ENCODE data around the gene CACNA1C. TPM values are rescaled to one million over a fixed set of nuclear protein-coding genes. Genes with fewer than 3 reads are reported as not detected.

CACNA1C gene
- total and polyA plus RNA-seq, 2 of the 4 experiments (the other 2 are of a cell fraction) = 1.6 to 2.6 TPM

DNA sequence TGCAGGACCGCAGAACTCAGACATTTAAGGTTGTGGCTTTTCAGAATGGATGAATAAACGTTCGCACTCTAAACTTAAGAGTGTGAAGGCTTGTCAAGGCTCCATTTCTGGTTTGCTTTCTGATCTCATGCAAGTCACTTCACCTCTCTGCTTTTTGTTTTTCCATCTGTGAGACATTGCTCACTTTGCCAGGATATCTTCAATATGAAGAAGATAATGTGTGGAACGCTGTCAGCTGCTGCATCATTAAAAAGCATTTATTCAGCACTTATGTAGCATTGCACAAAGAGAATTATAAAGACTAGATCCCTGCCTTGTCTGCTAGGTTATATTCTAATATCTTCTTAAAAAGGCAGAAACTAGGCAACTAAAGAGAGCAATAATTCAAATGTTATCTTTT is 172.2 kb downstream of the CACNA1C start:
- Histone ChIP-seq H3K4me1 (ENCODE audit: control insufficient read depth, insufficient read depth, low read length) (peaks cover 9% of the 10 kb centered on the region), H2AK9ac (replicated peaks; ENCODE audit: low read depth, low read length, poor library complexity) (no peak overlapping the region), H3K27ac (ENCODE audit: insufficient read depth, low read length) (no peak overlapping the region), H3K4me2 (ENCODE audit: low read depth, low read length) (no peak overlapping the region), H4K5ac (ENCODE audit: low read depth, low read length) (no peak overlapping the region), H2BK120ac (ENCODE audit: low read depth, low read length) (no peak overlapping the region), H2BK15ac (ENCODE audit: low read depth, low read length) (no peak overlapping the region), H3K9me3 (ENCODE audit: control insufficient read depth, insufficient read depth, low read length) (no peaks in the 10 kb centered on the region), H3K9ac (ENCODE audit: low read depth, low read length) (no peak overlapping the region), H3K79me1 (ENCODE audit: low read depth in 1 of 2, low read length in 2 of 2) (no peaks in the 10 kb centered on the region), H2AK5ac (ENCODE audit: low read depth, low read length) (no peak overlapping the region), H3K56ac (ENCODE audit: extremely low read depth, insufficient read depth, low read length) (no peak overlapping the region), H4K20me1 (ENCODE audit: insufficient read depth, low read length) (no peaks in the 10 kb centered on the region), H2AFZ (replicated peaks; ENCODE audit: low read length, poor library complexity) (no peak overlapping the region), H3K36me3 (ENCODE audit: control insufficient read depth, insufficient read depth, low read length) (no peaks in the 10 kb centered on the region), H3K27me3 (ENCODE audit: control insufficient read depth, insufficient read depth, low read length) (no peaks in the 10 kb centered on the region), H3K4ac (ENCODE audit: low read depth, low read length) (no peak overlapping the region), H2BK5ac (ENCODE audit: low read depth, low read length, poor library complexity, severe bottlenecking) (no peak overlapping the region), H4K8ac (ENCODE audit: low read depth in 2 of 2, low read length in 2 of 2) (no peak overlapping the region), H2BK20ac (ENCODE audit: low read depth, low read length) (no peak overlapping the region), H3K23ac (ENCODE audit: low read depth, low read length) (no peak overlapping the region), H3K18ac (ENCODE audit: low read depth, low read length) (no peak overlapping the region), H3K4me3 (ENCODE audit: insufficient read depth, low read depth, low read length) (no peak overlapping the region), H4K91ac (ENCODE audit: insufficient read depth, low read depth, low read length) (no peak overlapping the region), H3K14ac (replicated peaks; ENCODE audit: low read depth, low read length) (no peak overlapping the region), H3K9me1 (ENCODE audit: insufficient read depth, low read length) (no peaks in the 10 kb centered on the region; the same call in 1 of the 2 replicates)
- dilution Hi-C loops (cut with HindIII; ENCODE audit: low sequenced_read_pairs, unreplicated experiment) = no loop called here
- BruUV-seq (replicated peaks) = no TSS peak
- in situ Hi-C loops (cut with MboI; ENCODE audit: low sequenced_read_pairs) = no loop called here
- WGBS, 2 experiments (ENCODE audit: extremely low coverage in 2 of 2, insufficient read length in 1 of 2) = no CpG with 5 or more reads among the region's 4 CpGs
- ChIA-PET POLR2A (ENCODE audit: unreplicated experiment) (no interaction called here), CTCF (no interaction called here)
- DNase-seq = no peak
- intact Hi-C loops (cut with micrococcal nuclease) = no loop called here
- no peak for TF ChIP-seq POLR2A (IDR thresholded peaks at IDR 0.05; ENCODE audit: low read depth, low read length)
- TF ChIP-seq RFX5 (IDR thresholded peaks at IDR 0.05; ENCODE audit: low read depth, low read length) = no peak
- no peak for TF ChIP-seq BHLHE40 (IDR thresholded peaks at IDR 0.05; ENCODE audit: low read depth, low read length)
- TF ChIP-seq ELK1 (IDR thresholded peaks at IDR 0.05; ENCODE audit: borderline replicate concordance, low read depth, low read length) = no peak
- TF ChIP-seq MAZ (IDR thresholded peaks at IDR 0.05; ENCODE audit: borderline replicate concordance, low read depth, low read length) = no peak
- TF ChIP-seq NFE2L2 (IDR thresholded peaks at IDR 0.05; ENCODE audit: low read depth, low read length) = no peak
- TF ChIP-seq FOS (IDR thresholded peaks at IDR 0.05; ENCODE audit: low read depth, low read length) = no peak
- TF ChIP-seq, protein P1, sequence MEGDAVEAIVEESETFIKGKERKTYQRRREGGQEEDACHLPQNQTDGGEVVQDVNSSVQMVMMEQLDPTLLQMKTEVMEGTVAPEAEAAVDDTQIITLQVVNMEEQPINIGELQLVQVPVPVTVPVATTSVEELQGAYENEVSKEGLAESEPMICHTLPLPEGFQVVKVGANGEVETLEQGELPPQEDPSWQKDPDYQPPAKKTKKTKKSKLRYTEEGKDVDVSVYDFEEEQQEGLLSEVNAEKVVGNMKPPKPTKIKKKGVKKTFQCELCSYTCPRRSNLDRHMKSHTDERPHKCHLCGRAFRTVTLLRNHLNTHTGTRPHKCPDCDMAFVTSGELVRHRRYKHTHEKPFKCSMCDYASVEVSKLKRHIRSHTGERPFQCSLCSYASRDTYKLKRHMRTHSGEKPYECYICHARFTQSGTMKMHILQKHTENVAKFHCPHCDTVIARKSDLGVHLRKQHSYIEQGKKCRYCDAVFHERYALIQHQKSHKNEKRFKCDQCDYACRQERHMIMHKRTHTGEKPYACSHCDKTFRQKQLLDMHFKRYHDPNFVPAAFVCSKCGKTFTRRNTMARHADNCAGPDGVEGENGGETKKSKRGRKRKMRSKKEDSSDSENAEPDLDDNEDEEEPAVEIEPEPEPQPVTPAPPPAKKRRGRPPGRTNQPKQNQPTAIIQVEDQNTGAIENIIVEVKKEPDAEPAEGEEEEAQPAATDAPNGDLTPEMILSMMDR (conservative IDR thresholded peaks at IDR 0.05; ENCODE audit: low read depth, low read length) = no peak
- TF ChIP-seq MAFK (IDR thresholded peaks at IDR 0.05; ENCODE audit: low read depth, low read length) = no peak
- TF ChIP-seq SMC3 (IDR thresholded peaks at IDR 0.05; ENCODE audit: low read depth, low read length) = no peak
- TF ChIP-seq, protein P2, sequence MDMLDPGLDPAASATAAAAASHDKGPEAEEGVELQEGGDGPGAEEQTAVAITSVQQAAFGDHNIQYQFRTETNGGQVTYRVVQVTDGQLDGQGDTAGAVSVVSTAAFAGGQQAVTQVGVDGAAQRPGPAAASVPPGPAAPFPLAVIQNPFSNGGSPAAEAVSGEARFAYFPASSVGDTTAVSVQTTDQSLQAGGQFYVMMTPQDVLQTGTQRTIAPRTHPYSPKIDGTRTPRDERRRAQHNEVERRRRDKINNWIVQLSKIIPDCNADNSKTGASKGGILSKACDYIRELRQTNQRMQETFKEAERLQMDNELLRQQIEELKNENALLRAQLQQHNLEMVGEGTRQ (IDR thresholded peaks at IDR 0.05; ENCODE audit: low read depth, low read length) = no peak
- no peak for TF ChIP-seq RAD21 (IDR thresholded peaks at IDR 0.05; ENCODE audit: low read length)
- ATAC-seq (ENCODE audit: low read depth) = no peak

Data from IMR-90 (cell line).